SJSA1 (cell line): Measurements from ENCODE around the gene DUSP6. TPM values are rescaled to one million over a fixed set of nuclear protein-coding genes. Genes with fewer than 3 reads are reported as not detected.
A peak's percentile ranks its signal among the peaks of the same experiment; 100 is the strongest.

Experiments used
- DNase-seq, 2 experiments: peaks; one replicate each; pipeline ENCODE4 v3.0.0-alpha.2; 2015 to 2020; ENCODE audit warnings: low spot score in 2 of 2, low read depth in 1 of 2
- H3K27ac ChIP-seq: fragments of 250-450 bp; sonication (Bioruptor Pico); 2 replicates; pipeline ENCODE4 v1.5.1; 2020; ENCODE audit warnings: mild to moderate bottlenecking, moderate library complexity
- H3K27me3 ChIP-seq: fragments of 250-450 bp; sonication (Bioruptor Pico); replicated peaks from 2 replicates; pipeline ENCODE4 v1.5.1; 2020; ENCODE audit warnings: mild to moderate bottlenecking, moderate library complexity
- H3K36me3 ChIP-seq: fragments of 250-450 bp; sonication (Bioruptor Pico); 2 replicates; pipeline ENCODE4 v1.5.1; 2020; ENCODE audit warnings: mild to moderate bottlenecking
- H3K4me1 ChIP-seq: fragments of 250-450 bp; sonication (Bioruptor Pico); replicated peaks from 2 replicates; pipeline ENCODE4 v1.6.1; 2021; ENCODE audit warnings: mild to moderate bottlenecking
- H3K4me3 ChIP-seq: fragments of 250-450 bp; sonication (Bioruptor Pico); 2 replicates; pipeline ENCODE4 v1.5.1; 2020; ENCODE audit warnings: mild to moderate bottlenecking
- H3K9me3 ChIP-seq: fragments of 250-450 bp; sonication (Bioruptor Pico); replicated peaks from 2 replicates; pipeline ENCODE4 v1.5.1; 2020; ENCODE audit warnings: mild to moderate bottlenecking
- total RNA-seq: library from RNA; depleted of rRNA; stranded (reverse); fragments of >200 nt; shearing (Covaris generic); gene quantifications from 2 replicates; pipeline ENCODE4 v1.2.3, GENCODE V29; 2014; rRNA removed

The DUSP6 gene, protein sequence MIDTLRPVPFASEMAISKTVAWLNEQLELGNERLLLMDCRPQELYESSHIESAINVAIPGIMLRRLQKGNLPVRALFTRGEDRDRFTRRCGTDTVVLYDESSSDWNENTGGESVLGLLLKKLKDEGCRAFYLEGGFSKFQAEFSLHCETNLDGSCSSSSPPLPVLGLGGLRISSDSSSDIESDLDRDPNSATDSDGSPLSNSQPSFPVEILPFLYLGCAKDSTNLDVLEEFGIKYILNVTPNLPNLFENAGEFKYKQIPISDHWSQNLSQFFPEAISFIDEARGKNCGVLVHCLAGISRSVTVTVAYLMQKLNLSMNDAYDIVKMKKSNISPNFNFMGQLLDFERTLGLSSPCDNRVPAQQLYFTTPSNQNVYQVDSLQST
- 10.3 and 11.0 TPM in 2 replicates for total RNA-seq

- DNase-seq = peak; percentile 96 to 97
- peaks cover 46% of the 10 kb centered on the region for H3K36me3 ChIP-seq
- H3K27me3 ChIP-seq = no peaks in the 10 kb centered on the region
- no peaks in the 10 kb centered on the region for H3K9me3 ChIP-seq
- peak within 1 kb of the TSS; percentile 56 for H3K4me3 ChIP-seq
- peaks cover 30% of the 10 kb centered on the region for H3K4me1 ChIP-seq
- peak within 1 kb of the TSS; percentile 94 for H3K27ac ChIP-seq
Measured at GRCh38 chr12:89352492-89353187, at the start of gene DUSP6. TSS of gene DUSP6 (minus strand) at chr12:89352501. CDS start at chr12:89352039, 462 bp downstream.

GRCh38 chr12:89401433-89402058 lies 49.2 kb upstream of the DUSP6 start:
- H3K27ac ChIP-seq = no peak overlapping the region
- no peak overlapping the region for H3K4me3 ChIP-seq
- no peak for DNase-seq
- no peaks in the 10 kb centered on the region for H3K9me3 ChIP-seq
- H3K27me3 ChIP-seq = no peaks in the 10 kb centered on the region
- no peaks in the 10 kb centered on the region for H3K36me3 ChIP-seq
- H3K4me1 ChIP-seq = no peaks in the 10 kb centered on the region

- H3K4me1 ChIP-seq = 0 out of 2 replicates have a peak, but pooled peaks cover 4% of the 10 kb centered on the region
- H3K36me3 ChIP-seq = no peaks in the 10 kb centered on the region
- no peak overlapping the region for H3K4me3 ChIP-seq
- H3K27me3 ChIP-seq = no peaks in the 10 kb centered on the region
- no peaks in the 10 kb centered on the region for H3K9me3 ChIP-seq
- DNase-seq = no peak
- no peak overlapping the region for H3K27ac ChIP-seq
Measured at GRCh38 chr12:89400415-89400814, 48.1 kb upstream of the DUSP6 start.

GRCh38 chr12:89395712-89396111 lies 43.4 kb upstream of the DUSP6 start:
- Histone ChIP-seq H3K27me3 (no peaks in the 10 kb centered on the region), H3K4me3 (no peak overlapping the region), H3K9me3 (no peaks in the 10 kb centered on the region), H3K4me1 (peaks cover 14% of the 10 kb centered on the region), H3K27ac (no peak overlapping the region), H3K36me3 (no peaks in the 10 kb centered on the region)
- no peak for DNase-seq

DNA sequence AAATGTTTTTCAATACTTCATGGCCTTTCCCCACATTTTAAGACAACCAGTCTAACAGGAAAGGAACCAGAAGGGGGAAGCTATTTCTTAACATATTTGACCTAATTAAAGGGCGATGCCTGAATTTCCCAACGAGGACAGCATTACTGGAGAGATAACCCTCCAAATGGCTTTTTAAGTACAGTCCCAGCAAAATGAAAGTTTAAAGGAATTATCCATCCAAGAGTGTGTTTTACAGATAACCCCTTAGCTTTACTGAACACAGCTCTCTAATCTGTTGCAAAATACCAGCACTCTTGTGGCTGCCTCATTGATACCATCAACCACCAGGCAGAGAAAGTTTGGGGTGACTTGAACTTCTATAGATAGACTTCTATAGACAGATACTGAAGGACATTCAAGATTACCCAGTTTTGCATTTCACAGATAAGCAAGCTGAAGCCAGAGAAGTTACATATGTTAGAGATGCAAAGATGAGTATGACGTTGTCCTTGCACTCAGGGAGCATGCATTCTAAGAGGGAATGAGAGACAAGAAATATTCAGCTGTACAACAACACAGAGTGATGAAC lies 41.3 kb upstream of the DUSP6 start:
- H3K27me3 ChIP-seq = no peaks in the 10 kb centered on the region
- peaks cover 24% of the 10 kb centered on the region for H3K4me1 ChIP-seq
- H3K4me3 ChIP-seq = no peak overlapping the region
- no peaks in the 10 kb centered on the region for H3K36me3 ChIP-seq
- no peak for DNase-seq
- H3K27ac ChIP-seq = no peak overlapping the region
- no peaks in the 10 kb centered on the region for H3K9me3 ChIP-seq

DNA sequence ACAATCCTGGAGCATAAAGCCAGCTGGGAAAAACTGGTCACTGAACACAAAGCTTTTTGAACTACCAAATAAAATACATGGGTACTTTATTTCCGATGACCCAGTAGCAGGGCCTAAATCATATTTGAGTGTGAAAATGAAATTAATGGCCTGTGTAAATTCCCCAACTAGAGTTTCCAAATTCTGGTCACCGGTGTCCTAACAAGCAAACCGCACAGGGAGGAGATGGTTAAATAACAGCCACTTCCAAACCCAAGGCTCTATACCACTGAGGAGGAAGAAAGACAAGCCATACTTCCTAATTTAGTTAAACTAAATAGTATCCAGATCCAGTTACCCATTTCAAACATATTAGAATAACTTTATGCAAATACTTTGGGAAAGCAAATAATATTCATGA lies 40.1 kb upstream of the DUSP6 start:
- H3K36me3 ChIP-seq = no peaks in the 10 kb centered on the region
- H3K27me3 ChIP-seq = no peaks in the 10 kb centered on the region
- no peak overlapping the region for H3K4me3 ChIP-seq
- H3K27ac ChIP-seq = no peak overlapping the region
- H3K9me3 ChIP-seq = no peaks in the 10 kb centered on the region
- peaks cover 24% of the 10 kb centered on the region for H3K4me1 ChIP-seq
- DNase-seq = no peak

- no peaks in the 10 kb centered on the region for H3K27me3 ChIP-seq
- DNase-seq = no peak
- H3K4me1 ChIP-seq = peaks cover 24% of the 10 kb centered on the region
- no peaks in the 10 kb centered on the region for H3K36me3 ChIP-seq
- H3K9me3 ChIP-seq = no peaks in the 10 kb centered on the region
- H3K4me3 ChIP-seq = no peak overlapping the region
- H3K27ac ChIP-seq = peak overlapping the region; percentile 69
Measured at GRCh38 chr12:89391726-89392336, 39.5 kb upstream of the DUSP6 start.

GRCh38 chr12:89390802-89391673 lies 38.7 kb upstream of the DUSP6 start:
- Histone ChIP-seq H3K27me3 (no peaks in the 10 kb centered on the region), H3K27ac (peak overlapping the region; percentile 69), H3K4me1 (peaks cover 24% of the 10 kb centered on the region), H3K36me3 (no peaks in the 10 kb centered on the region), H3K9me3 (no peaks in the 10 kb centered on the region), H3K4me3 (no peak overlapping the region)
- peak; percentile 54 to 66 for DNase-seq

- peaks cover 22% of the 10 kb centered on the region for H3K4me1 ChIP-seq
- H3K4me3 ChIP-seq = no peak overlapping the region
- no peaks in the 10 kb centered on the region for H3K36me3 ChIP-seq
- DNase-seq = no peak
- peak overlapping the region; percentile 69 for H3K27ac ChIP-seq
- H3K27me3 ChIP-seq = no peaks in the 10 kb centered on the region
- no peaks in the 10 kb centered on the region for H3K9me3 ChIP-seq
Measured at GRCh38 chr12:89389755-89390661, 37.7 kb upstream of the DUSP6 start.

DNA sequence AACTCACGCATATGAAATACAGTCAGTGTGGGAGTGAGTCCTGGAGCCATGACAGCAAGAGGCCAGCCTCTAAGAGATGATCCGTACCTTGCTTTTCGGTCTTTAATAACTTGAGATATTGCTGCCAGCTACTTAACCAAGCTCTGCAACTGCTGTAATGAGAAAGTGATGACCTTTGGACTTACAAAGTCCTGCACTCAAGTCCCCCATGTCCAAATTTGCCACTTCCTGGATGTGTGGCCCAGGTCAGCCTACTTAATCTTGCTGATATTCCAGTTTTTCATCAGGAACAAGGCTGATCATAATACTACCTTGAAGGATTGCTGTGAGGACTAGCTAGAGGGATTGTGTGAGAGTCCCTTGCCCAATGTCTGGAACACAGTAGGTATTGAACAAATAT lies 33.8 kb upstream of the DUSP6 start:
- H3K36me3 ChIP-seq = no peaks in the 10 kb centered on the region
- H3K4me1 ChIP-seq = peaks cover 29% of the 10 kb centered on the region
- DNase-seq = no peak
- H3K9me3 ChIP-seq = no peaks in the 10 kb centered on the region
- H3K4me3 ChIP-seq = no peak overlapping the region
- no peak overlapping the region for H3K27ac ChIP-seq
- no peaks in the 10 kb centered on the region for H3K27me3 ChIP-seq

- Histone ChIP-seq H3K36me3 (no peaks in the 10 kb centered on the region), H3K27me3 (no peaks in the 10 kb centered on the region), H3K27ac (peak overlapping the region; percentile 4), H3K9me3 (no peaks in the 10 kb centered on the region), H3K4me3 (no peak overlapping the region), H3K4me1 (peaks cover 16% of the 10 kb centered on the region)
- no peak for DNase-seq
Measured at GRCh38 chr12:89384807-89385206, 32.5 kb upstream of the DUSP6 start.
